Thyroid gland (tissue), 4 donors: Measurements from ENCODE around the gene ZNF557.
"Not testable (repeated sequence)": the region's sequence is repeated elsewhere in the genome, so short reads cannot be mapped to it uniquely, and the experiment has no call there.

Source experiments
- POLR2A ChIP-seq, 2 donors: fragments of 450-650 bp; IDR thresholded peaks; one replicate each; pipeline ENCODE4 v1.6.1; 2017; ENCODE audit warnings: antibody characterized with exemption in 2 of 2, mild to moderate bottlenecking in 2 of 2, moderate library complexity in 1 of 2
- TF ChIP-seq, protein P1 (sequence below), 6 experiments: fragments of 200-600 bp in 3 of 6; fragments of 450-650 bp in 3 of 6; sonication (generic) in 3 of 6; IDR thresholded peaks; one replicate each; pipeline ENCODE4 v1.5.1; 2016 to 2019; ENCODE audit warnings: antibody characterized with exemption in 6 of 6, mild to moderate bottlenecking in 2 of 6, inconsistent platforms in 1 of 6, moderate library complexity in 1 of 6

DNA sequence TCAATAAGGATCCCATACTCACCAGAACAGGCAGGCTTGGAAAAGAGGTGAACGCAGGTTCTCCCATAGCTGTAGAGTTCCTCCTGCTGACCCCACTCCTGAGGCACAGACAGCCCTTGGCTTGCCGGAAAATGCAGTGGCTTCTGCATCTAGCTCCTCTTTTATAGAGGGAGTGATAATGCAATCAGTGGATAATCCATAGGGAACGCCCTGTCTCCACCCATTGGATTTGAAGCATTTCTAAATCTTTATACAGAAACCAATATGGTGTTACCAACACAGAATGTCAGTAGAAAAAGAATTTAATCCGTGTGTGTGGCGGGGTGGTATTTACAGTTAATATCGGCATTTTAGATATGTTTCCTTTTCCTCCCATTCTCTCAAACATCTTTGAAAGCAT is 48.2 kb upstream of the ZNF557 start, which contains the start of gene MBD3L2B:
- TF ChIP-seq, protein P1, sequence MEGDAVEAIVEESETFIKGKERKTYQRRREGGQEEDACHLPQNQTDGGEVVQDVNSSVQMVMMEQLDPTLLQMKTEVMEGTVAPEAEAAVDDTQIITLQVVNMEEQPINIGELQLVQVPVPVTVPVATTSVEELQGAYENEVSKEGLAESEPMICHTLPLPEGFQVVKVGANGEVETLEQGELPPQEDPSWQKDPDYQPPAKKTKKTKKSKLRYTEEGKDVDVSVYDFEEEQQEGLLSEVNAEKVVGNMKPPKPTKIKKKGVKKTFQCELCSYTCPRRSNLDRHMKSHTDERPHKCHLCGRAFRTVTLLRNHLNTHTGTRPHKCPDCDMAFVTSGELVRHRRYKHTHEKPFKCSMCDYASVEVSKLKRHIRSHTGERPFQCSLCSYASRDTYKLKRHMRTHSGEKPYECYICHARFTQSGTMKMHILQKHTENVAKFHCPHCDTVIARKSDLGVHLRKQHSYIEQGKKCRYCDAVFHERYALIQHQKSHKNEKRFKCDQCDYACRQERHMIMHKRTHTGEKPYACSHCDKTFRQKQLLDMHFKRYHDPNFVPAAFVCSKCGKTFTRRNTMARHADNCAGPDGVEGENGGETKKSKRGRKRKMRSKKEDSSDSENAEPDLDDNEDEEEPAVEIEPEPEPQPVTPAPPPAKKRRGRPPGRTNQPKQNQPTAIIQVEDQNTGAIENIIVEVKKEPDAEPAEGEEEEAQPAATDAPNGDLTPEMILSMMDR (IDR thresholded peaks at IDR 0.05) = not testable (repeated sequence)
- TF ChIP-seq POLR2A (IDR thresholded peaks at IDR 0.05) = not testable (repeated sequence)
